Stimulated activated CD4-positive, alpha-beta T cell treated with anti-CD3 and anti-CD28 coated beads, Interleukin-15, amount 100 ng/mL, for 1 hour (primary cell): ENCODE measurements around the gene NEK6.

Source experiments
- DNase-seq, 2 donors: peaks; one replicate each; pipeline ENCODE4 v3.0.0-alpha.2; 2020; ENCODE audit warnings: low read depth in 1 of 2, low spot score in 1 of 2

The NEK6 gene

DNA sequence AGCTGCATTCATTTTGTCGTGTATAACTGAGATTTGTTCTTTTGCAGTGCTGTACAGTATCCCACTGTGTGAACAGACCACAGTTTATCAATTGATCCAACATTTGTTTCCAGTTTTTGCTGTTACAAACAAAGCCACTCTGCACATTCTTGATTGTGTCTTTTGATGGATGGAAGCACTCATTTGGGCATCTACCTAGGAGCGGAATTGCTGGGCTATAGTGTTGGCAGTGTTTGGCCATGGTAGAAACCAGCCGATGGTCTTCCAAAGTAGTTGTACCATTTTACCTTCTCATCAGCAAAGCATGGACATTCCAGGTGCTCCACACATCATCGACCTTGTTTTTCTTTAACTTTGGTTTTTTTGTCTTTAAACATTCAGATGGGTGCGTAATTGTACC, 79.8 kb downstream of the NEK6 start:
- DNase-seq, result no peak

GRCh38 chr9:124339603-124340146, 81.9 kb downstream of the NEK6 start:
- DNase-seq, result no peak

DNA sequence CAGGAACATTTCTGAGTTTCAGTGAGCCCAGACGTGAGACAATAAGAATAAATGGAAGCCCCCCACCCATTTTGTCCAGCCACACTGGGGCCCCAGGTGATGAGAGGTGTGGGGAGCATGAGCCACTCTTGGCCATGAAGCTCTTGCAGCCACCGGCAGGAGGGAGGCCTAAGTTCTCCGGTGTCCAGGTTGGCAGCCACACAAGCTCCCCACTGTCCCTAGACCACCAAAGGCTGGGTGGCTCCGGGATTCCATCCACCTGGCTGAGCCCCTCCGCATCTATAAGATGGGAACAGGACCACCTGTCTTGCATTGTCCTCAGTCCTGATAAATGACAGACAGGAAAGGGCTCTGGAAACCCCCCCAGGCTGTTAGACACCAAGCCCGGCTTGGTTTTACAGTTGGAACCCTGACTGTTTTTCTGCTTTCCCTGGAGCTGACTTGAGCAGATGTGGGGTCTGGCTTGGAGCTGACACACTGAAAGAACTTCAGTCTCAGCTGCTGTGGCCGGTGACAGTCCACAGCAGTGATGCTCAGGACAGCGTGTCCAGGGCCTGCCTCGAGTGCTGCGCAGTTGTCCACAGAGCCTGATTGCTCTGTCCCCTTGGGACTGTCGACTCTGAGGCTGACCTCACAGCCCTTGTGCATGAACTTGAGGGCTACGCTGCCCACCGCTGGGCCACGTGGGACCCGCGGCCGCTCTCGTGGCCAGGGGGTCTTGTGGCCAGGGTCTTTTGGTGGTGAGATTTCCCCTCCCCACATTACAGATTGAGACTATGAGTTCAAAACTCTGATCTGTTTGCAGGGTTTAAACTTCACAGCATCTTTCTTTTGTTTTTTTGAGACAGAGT, 82.7 kb downstream of the NEK6 start:
- DNase-seq, result no peak

GRCh38 chr9:124341455-124342170, 83.9 kb downstream of the NEK6 start:
- DNase-seq, result no peak

GRCh38 chr9:124342402-124342775, 84.6 kb downstream of the NEK6 start:
- no peak for DNase-seq

- no peak for DNase-seq
These were observed 85.2 kb downstream of the NEK6 start for GRCh38 chr9:124342776-124343485.

DNA sequence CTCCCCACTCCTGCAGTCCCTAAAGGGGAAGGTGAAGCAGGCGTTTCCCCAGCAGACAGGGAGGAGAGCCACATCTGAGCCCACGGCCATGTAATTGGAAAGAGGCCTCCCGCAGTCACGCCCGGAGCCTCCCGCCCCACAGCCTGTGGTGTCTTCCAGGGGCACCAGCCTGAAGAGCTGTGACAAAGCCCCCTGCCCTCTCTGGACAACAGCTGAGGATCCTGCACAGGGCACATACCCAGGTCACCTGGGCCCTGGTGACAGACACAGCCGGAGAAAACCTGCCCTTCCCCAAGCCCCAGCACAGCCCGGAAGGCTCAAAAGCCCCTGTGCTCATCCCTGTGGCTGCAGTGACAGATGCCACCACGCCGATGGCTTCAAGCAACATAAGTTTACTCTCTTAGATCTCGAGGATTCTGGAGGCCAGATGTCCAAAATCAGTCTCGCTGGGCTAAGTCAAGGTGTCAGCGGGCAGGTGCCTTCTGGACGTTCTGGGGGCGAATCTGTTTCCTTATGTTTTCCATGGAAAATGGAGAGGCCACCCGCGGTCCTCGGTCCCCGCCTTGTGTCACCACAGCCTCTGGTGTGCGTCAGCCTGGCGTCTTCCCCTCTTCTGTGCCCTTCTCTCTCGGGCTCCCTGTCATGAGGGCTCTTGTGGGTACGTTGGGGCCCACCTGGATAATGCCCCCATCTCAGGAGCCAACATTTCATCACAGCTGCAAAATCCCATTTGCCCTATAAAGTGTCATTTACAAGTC, 86.0 kb downstream of the NEK6 start:
- no peak for DNase-seq

DNA sequence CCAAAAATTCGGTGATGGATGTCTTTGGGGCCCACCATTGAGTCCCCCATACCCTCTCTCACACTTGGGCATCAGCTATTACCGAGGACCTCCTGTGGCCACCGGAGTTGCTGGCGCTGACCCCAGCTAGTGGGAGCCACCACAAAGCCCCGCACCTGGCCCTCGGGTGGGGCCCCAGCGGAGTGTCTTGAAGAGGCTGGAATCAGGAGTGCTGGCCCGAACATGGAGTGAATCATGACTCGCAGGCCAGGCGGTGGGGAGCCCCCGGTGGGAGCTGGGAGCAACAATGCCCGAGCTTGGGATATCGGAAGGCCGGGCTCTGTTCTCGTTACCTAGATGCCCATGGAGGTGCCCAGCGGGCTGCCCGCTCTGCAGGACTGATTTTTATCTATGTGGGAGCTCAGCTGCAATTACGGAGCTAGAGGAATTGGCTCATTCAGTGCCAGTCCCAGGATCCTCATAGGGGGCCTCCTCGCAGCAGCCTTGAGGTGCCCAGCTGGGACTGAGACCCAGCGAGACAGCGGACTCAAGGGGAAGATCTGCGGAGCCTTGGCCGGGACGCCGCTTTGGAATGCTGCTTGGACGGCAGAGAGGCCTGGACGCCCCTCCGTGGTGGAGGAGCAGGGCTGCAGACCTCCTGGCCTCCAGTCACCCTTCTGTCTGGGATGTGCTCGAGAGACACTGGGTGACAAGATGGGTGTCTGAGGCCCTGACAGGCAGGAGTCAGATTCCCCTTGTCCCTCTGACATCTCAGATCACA, 86.7 kb downstream of the NEK6 start:
- DNase-seq, result no peak

GRCh38 chr9:124345063-124345462, 87.3 kb downstream of the NEK6 start:
- DNase-seq, result no peak

DNA sequence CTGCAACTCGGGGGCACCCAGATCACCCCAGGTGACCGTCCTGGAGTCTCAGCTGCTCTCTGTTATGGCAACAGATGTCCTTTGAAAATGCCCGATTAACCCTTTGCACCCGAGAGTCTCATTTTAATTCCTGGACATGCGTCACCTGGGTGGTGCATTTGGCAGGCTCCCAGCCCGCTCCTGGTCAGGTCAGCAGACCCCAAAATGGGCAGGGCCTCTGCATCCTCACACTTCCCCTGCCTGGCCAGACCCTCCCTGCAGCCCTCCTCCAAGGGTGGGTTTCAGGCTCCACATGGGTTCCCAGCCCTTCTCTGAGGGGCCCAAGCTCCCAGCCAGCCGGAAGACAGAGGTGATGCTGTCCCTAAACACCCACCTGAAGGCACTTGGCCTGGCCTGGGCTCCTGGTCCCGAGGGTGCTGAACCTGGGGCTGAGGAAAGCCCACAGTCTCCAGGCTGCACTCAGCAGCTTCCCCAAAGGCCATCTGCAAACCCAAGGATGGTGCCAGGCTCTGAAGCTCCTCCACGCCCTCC, 88.1 kb downstream of the NEK6 start:
- DNase-seq, result no peak

DNA sequence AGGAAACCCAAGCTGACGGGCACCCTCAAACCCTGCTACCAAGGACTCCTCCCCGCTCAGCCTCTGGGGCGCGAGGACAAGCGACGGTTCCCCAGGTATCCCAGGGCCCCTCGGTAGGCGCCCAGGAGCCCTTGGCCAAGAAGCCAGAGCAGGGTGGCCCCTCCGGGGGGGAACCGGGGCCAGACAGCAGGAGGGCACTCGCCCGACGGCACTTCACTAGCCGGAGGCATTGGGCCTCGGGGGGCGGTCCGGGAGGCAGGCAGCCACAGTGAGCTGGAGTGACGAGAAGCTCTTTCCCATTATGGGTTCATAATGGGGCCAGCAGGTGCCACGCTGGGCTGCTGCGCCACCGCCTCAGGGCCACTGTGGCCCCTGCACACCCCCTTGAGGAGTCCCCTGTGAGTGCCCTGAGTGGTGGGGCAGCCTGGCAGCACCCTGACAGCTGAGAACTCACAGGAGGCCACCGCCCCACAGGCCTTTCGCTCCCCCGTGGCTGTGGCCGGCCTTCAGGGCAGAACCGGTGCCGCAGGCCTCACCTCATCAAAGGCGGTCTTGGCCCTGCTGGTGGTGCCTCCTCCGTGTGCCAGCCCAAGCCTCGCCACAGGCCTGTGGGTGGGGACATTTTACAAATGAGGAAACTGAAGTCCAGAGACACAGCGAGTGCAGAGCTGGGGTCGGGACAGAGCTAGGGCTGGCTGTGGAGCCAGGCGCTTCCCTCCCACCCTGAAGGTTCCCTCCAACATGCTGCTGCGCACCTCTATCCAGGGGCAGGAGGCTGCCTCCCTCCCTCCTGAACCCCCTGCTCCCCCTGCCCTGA, 88.8 kb downstream of the NEK6 start:
- DNase-seq, result no peak

DNA sequence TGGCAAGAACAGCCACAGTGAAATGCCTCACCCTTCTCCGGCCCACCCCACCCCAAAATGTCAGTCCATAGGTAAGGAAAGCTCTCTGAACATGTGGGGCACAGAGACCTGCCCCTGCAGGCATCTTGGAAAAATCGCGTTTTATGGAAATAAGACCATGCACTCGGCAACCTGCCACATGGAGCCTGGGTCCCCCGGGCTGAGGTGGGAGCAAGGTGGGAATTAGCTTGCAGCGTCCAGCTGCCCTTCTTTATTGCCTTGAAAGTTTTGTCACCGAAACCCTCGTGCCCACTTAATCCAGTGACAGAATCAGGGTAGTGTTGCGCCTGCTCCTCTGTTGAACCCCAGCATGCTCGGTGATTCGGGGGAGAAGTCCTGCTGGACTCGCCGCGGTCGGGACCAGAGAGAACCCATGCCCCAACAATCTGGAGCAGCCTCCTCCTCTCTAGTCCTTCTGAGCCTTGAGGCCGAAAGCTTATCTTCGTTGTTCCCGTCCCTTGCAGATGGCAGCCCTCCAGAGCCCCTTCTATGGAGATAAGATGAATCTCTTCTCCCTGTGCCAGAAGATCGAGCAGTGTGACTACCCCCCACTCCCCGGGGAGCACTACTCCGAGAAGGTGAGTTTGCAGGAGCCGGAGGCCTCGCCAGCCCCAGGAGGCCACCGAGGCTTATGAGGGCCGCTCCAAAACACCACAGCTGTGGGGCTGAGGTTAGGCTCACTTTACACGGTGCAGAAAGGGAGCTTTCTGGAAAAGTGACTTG, 89.6 kb downstream of the NEK6 start:
- DNase-seq, result no peak

- no peak for DNase-seq
These were observed 90.2 kb downstream of the NEK6 start for GRCh38 chr9:124347968-124348358.

DNA sequence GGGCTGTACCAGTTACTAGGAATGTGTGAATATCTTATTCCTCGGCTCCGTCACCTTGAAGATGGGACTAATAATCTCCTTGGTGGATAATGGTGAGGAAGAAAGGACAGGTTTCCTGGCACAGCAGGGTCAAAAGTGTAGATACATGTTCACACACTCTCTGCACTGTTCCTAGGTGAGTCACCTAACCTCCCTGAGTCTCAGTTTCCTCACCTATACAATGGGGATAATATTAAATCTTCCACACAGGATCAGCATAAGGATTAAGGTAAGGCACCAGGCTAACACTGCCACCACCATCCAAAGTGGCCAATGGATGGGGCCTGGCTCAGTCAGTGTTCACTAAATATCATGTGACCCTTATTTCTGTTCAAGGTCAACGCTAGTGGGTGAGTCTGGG, 90.6 kb downstream of the NEK6 start:
- DNase-seq, result no peak

DNA sequence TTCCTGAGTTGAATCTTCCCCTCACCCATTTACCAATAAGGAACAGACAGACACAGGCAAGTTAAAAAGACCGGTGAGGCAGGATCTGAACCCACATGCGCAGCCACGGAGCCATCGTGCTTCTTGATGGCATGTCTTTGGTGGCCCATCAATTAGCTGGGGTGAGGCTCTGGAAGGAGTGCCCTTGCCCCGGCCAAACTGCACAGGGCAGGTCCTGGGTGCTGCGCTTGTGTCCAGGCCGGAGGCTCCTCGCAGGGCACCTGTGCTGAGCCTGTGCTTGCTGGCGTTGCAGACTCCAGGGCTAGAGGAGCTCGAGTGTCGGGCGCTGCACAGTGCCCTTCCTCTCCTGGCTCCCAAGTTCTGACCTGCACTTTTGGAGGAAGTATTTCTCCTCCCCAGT, 91.1 kb downstream of the NEK6 start:
- DNase-seq, result no peak

- DNase-seq, result no peak
These were observed 91.5 kb downstream of the NEK6 start for GRCh38 chr9:124349267-124349666.

DNA sequence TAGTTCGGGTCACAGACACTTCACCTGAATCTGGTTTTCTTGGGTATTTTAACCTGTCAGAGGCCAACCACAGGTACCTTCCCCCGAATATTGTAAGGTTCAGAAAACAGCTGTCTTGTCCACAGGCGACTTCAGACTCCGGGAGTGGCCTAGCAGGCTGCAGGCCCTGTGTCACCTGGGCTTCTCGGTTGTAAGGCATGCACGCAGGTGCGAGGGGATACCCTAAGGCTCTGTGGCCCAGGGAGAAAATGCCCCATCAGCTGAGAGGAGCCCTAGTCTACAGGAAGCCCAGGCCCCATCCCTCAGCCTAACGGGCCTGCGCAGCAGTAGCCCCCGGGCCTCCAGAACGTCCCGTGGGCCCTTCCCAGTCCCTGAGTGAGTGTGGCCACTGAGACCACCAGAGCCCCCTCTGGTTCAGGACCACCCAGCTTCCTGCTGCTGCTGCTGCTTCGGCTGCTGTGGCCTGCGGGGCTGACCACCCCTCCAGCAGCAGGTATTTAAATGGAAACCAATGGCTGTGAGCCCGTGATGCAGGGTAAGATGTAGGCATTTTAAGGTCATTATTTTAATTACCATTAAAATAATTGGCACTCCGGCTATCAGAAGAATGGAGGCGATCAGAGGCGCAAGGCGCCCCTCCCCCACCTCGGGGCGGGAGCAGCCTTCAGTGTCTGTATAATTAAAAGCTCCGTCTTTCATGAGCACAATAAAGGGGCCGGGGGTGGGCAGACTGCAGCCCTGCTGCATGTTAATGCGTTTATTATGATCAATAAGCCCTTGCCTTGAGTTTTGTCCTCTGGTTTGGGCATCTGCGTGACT, 92.1 kb downstream of the NEK6 start:
- DNase-seq, result no peak
